ELF-1 (cell line): ENCODE measurements around the gene SERPINE1.

Experiments
- DNase-seq: peaks from one replicate; pipeline ENCODE4 v3.0.0-alpha.2; 2016; ENCODE audit warnings: low read depth, low spot score

SERPINE1 gene

DNA sequence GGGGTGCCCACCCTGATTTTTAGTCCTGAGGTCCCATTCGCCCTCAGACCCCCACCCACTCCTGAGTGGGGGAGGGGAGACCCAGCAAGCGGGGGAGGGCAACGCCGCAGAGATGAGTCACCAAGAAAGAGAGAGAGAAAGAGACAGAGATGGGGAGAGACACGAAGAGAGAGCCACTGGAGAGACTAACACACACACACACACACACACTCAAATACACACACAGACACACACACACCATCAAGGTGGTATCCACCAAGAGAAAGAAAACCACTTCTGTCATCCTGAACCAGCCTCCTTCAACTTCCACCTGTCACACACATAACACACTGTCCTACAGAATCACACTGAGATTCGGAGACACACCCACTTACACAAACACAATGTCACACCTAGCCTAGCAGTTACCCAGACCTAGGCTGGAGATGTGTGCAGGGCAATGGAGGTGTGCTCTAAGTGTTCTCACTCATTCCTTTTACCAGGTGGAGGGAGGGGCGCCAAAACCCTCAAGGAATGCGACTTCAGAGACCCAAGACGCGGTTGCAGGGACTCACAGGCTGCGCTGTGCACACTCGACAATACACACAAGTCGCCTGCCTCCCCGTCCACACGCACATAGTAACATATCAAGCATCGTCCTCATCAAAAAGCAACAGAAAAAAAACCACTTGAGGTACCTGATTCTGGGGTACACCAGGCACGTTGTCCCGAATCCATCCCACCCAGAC is 42.4 kb downstream of the SERPINE1 start:
- DNase-seq = no peak

- DNase-seq = peak; percentile 79
Measured at GRCh38 chr7:101169838-101170551, 43.1 kb downstream of the SERPINE1 start.

- DNase-seq = no peak
Measured at GRCh38 chr7:101170617-101171441, 43.9 kb downstream of the SERPINE1 start.

DNA sequence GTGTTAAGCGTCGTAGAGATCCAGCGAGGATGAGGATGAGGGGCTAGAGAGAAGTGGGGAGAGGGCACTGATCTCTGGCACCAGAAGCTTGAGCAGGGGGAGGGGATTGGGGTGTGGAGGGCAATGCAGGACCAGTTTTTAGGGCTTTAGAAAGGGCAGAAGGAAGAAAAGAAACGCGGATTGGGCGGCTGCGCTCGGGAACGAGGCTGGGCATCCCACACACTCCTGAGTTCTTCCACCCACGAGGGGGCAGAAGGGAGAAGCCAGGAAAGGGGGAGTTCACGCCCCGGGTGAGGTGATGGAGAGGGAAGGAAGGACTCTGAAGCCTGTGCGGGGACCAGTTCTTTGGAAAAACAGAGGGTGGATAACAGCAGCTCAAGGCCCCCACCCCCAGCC is 44.5 kb downstream of the SERPINE1 start:
- DNase-seq = no peak

- DNase-seq = peak; percentile 50
Measured at GRCh38 chr7:101172005-101172853, 45.3 kb downstream of the SERPINE1 start.

DNA sequence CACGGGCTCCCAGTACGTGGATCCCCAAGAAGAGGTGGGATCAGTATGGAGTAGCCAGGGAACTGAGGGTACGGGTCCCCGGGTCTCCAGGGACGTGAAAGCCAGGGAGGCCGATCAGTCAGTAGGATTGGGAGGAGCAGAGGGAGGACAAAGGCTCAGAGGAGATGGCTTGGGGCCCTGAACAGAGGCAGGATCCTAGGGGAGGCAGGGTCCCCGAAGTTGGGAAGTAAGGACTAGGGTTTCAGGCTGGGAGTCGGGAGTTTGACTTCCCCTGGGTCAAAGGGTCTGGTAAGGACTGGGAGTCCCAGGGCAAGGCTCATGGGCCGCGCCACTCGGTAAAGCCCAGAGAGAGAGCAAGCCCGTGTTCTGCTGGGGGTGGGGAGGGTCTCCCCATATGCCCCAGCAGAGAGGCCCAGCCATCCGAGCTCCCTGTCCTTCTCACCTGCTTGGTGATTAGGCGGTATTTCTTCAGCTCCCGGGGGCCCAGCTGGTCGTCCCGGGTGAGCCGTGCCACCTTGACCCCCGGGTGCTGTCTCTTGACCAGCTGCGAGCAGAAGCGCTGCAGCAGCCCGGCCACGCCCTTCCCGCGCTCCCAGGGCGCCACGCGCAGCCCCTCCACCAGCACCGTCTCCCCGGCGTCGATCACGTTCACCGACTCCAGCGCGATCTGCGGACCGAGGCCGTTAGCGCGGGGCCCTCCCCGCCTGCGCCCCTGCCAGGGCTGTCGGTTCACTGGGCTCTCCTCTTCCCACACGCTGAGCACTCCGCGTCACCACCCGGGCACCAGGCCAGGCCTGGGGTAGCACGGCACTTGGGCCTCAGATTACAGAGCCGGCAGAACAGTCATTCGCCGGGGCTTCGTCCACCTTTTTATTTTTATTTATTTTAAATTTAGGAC is 46.2 kb downstream of the SERPINE1 start:
- DNase-seq = no peak

DNA sequence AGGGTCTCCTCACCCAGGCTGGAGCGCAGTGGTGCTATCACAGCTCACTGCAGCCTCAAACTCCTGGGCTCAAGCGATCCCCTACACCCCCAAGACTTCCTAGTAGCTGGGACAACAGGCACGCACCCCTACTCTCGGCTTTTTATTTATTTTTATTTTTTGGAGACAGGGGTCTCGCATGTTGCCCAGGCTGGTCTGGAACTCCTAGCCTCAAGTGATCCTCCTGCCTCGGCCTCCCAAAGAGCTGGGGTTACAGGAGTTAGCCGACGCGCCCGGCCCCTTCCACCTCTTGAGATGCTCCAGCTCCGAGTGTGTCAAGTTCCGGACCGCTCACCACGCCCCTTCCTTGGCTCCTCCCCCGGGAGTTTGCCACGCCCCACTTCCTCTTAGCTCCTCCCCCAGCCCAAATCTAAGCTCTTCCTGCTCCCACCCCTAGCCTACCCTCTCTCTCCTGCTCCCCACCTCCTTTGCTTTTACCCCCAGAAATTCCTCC is 46.9 kb downstream of the SERPINE1 start:
- DNase-seq = peak; percentile 93

GRCh38 chr7:101174322-101174854 is 47.5 kb downstream of the SERPINE1 start:
- DNase-seq = peak; percentile 59

DNA sequence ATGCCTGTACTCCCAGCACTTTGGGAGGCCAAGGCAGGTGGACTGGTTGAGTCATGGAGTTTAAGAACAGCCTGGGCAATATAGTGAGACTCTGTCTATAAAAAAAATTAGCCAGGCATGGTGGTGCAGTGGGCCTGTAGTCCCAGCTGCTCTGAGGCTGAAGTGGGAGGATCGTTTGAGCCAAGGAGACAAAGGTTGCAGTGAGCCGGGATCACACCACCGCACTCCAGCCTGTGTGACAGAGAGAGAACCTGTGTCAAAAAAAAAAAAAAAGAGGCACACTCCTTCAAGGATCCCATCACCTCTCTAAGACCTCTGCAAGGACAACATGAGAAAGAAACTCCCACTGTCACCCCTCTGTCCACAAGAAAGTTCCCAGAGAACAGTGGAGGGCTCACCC is 48.8 kb downstream of the SERPINE1 start:
- DNase-seq = no peak

DNA sequence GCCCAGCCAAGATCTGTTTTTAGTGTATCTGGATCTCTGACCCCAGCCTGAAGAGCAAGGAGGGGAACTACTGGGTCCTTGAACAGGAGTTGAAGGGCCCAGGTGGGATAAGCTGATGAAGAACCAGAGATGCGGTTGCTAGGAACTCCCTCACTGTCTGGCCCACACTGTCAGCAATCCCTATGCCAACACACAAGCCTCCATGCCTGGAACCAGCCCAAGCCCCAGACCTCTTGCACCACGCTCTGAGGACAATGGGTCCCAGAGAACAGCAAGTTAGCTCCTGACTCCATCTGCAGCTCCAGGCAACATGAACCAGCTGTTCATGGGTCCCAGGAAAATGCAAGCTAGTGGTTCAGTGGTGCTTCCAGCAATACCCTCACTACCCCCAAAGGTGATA is 50.7 kb downstream of the SERPINE1 start:
- DNase-seq = no peak

GRCh38 chr7:101179117-101179516 is 52.2 kb downstream of the SERPINE1 start:
- peak; percentile 69 for DNase-seq

- no peak for DNase-seq
Measured at GRCh38 chr7:101179713-101180112, 52.8 kb downstream of the SERPINE1 start.

DNA sequence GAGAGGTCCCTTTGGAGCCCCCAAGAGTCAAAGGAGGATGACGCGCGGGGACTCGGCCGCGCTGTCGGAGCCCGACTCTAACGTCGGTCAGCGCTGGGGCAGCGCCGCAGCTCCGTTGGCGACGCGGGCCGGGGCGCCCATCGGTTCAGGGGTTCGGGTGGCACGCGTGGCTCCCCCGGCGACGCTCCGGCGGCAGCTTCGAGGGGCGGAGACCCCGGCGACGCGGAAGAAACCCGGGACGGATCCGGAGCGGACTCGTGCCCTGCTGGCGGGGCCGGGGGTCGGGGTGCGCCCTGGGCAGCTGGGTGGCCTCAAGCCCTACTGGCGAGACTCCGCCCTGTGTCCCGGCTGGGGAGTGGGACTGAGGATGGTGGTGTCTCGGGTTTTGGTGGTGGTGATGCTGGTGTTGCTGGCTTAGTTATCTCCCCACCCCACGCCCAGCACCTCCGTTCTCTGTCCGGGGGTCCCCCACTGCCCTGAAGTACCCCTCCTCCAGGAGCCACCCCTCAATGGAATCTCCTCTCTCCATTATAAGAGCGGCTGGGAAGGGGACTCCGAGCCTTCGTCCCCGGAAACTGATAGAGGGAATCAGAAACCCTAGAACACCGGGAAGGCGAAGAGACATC is 53.3 kb downstream of the SERPINE1 start, which contains the start of gene NAT16:
Gene NAT16 (minus strand): TSS at position 164 of the 626 bp plus-strand sequence. CDS start 5,486 bp downstream, outside the sequence.
- no peak for DNase-seq

DNA sequence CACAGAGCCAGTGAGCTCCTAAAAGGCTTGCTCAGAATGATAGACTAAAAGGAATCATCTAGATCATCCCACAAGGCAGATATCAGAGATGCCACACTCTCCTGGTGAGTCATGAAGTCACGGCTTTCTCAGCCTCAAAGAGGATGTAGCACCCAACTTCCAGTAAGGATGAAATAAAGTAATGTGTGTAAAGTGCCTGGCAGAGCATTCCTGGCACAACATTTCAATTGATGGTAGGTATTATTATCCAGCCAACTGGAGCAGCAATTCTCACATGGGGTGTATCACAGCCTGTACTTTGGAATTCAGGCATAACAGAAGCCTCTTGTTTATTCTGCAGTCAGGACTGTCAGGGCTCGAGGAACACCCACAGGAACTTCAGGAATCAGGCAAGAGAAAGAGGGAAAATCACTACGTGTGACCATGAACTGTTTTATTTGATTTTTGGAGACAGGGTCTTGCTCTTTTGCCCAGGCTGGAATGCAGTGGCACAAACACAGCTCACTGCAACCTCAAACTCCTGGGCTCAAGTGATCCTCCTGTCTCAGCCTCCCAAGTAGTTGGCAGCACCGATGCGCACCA is 58.4 kb downstream of the SERPINE1 start:
- no peak for DNase-seq

DNA sequence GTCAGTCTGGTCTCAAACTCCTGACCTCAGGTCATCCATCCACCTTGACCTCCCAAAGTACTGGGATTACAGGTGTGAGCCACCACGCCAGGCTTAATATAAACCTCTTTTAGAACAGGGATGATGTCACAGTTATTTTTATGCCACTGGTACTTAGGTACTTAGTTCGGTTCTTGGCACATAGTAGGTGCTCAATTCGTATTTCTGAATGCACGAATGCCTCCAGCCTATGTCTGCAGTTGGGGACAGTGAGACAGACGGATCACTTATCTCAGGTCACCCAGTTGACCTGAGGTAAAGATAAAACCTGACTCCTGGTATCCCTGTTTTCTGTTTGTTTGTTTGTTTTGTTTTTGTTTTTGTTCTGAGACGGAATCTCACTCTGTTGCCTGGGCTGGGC is 59.3 kb downstream of the SERPINE1 start:
- no peak for DNase-seq

DNA sequence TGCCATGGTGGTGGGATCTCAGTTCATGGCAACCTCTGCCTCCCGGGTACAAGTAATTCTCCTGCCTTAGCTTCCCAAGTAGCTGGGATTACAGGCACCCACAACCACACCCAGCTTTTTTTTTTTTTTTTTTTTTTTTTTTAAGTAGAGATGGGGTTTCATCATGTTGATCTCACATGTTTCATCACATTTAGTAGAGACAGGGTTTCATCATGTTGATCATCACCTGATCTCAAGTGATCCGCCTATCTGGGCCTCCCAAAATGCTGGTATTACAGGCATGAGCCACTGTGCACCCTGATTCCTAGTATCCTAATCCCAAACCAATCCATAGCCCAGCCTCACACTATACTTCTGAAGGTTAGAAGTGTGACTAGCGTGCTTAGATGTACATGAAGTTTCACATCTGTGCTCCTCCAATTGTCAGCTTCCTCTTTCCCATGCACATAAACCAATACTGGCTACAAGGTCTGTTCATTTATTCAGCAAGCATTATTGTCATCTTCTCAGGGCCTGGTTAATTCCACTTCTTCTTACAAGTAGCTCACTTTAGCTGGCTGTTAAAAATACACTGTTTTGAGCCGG is 60.0 kb downstream of the SERPINE1 start:
- no peak for DNase-seq
